GM13976 (cell line): ENCODE measurements around the gene ZNF569.

Experiments
- DNase-seq: peaks from one replicate; pipeline ENCODE4 v3.0.0; 2012; ENCODE audit warnings: low spot score
- CTCF ChIP-seq: IDR thresholded peaks from 2 replicates; pipeline ENCODE4 v1.5.1; 2012; ENCODE audit warnings: borderline replicate concordance, mild to moderate bottlenecking; ENCODE audit not compliant: insufficient read depth; ENCODE audit errors: extremely low read depth, missing control alignments, control extremely low read depth
- in situ Hi-C: fragments of 300-500 bp; cut with MboI; formaldehyde crosslinking; loops from one replicate; pipeline ENCODE4 v1.12.0; 2022; ENCODE audit warnings: low sequenced_read_pairs, mixed read lengths, inconsistent platforms; ENCODE audit not compliant: unreplicated experiment

The ZNF569 gene

GRCh38 chr19:37466798-37467607 is at the start of gene ZNF569:
TSS of gene ZNF569 (minus strand) at chr19:37467444. CDS start at chr19:37444921, 22,523 bp downstream.
- TF ChIP-seq CTCF, result no peak
- in situ Hi-C loops, result no loop called here
- peak; percentile 88 for DNase-seq

GRCh38 chr19:37513397-37513796 is 46.2 kb upstream of the ZNF569 start:
- no peak for TF ChIP-seq CTCF
- no peak for DNase-seq
- in situ Hi-C loops, result no loop called here

- in situ Hi-C loops, result no loop called here
- no peak for DNase-seq
- no peak for TF ChIP-seq CTCF
Observed at GRCh38 chr19:37511821-37512220, 44.6 kb upstream of the ZNF569 start.

GRCh38 chr19:37511186-37511585 is 43.9 kb upstream of the ZNF569 start:
- in situ Hi-C loops, result no loop called here
- DNase-seq, result no peak
- no peak for TF ChIP-seq CTCF

- in situ Hi-C loops, result no loop called here
- TF ChIP-seq CTCF, result no peak
- DNase-seq, result no peak
Observed at GRCh38 chr19:37507167-37507464, 39.9 kb upstream of the ZNF569 start.

- peak; percentile 66 for DNase-seq
Observed at GRCh38 chr19:37506387-37507166, 39.3 kb upstream of the ZNF569 start, which contains the start of gene ZNF793. TSS of gene ZNF793 (plus strand) at chr19:37506939. CDS start at chr19:37523440, 16,501 bp downstream.

More at GRCh38 chr19:37506387-37507166, 39.3 kb upstream of the ZNF569 start, which contains the start of gene ZNF793:
- in situ Hi-C loops, result no loop called here
- TF ChIP-seq CTCF, result no peak
